H1 (cell line): Measurements from ENCODE around the gene CUX1. TPM values are rescaled to one million over a fixed set of nuclear protein-coding genes. Genes with fewer than 3 reads are reported as not detected.

Experiments used
- CTCF ChIA-PET: fragments of 300-600 bp; sonication (Branson Sonifier 250); formaldehyde crosslinking; loops from one replicate; lab custom pipeline; 2021; ENCODE audit not compliant: partially characterized antibody; lab: Charles Lee
- POLR2A ChIA-PET: fragments of 300-600 bp; sonication (Branson Sonifier 250); formaldehyde crosslinking; loops from one replicate; lab custom pipeline; 2021; ENCODE audit warnings: inconsistent platforms; ENCODE audit not compliant: partially characterized antibody; lab: Charles Lee
- DNase-seq, 2 experiments: peaks; one replicate each; pipeline versions ENCODE4 v3.0.0 to v3.0.0-alpha.2; 2010 to 2022; ENCODE audit warnings: low spot score in 2 of 2, low read depth in 1 of 2, mixed read lengths in 1 of 2
- FAIRE-seq: peaks from 2 replicates; lab custom pipeline; 2011; peaks lifted over from hg19 to GRCh38; lab: Jason Lieb, UNC
- H2AFZ ChIP-seq: 2 replicates; pipeline ENCODE4 v1.8.1; 2012; ENCODE audit warnings: low read length, inconsistent platforms
- H2AK5ac ChIP-seq: 2 replicates; pipeline ENCODE4 v1.6.1; 2013; ENCODE audit warnings: low read depth, low read length
- H2BK120ac ChIP-seq: replicated peaks from 2 replicates; pipeline ENCODE3; 2013; ENCODE audit warnings: low read depth, low read length, inconsistent platforms
- H2BK12ac ChIP-seq: 2 replicates; pipeline ENCODE4 v1.6.1; 2013; ENCODE audit warnings: low read depth, low read length
- H2BK15ac ChIP-seq: 2 replicates; pipeline ENCODE4 v1.6.1; 2013; ENCODE audit warnings: low read length
- H2BK20ac ChIP-seq: 2 replicates; pipeline ENCODE4 v1.6.1; 2013; ENCODE audit warnings: low read length
- H2BK5ac ChIP-seq: 2 replicates; pipeline ENCODE4 v1.6.1; 2013; ENCODE audit warnings: low read depth, low read length
- H3K14ac ChIP-seq: 2 replicates; pipeline ENCODE4 v1.6.1; 2013; ENCODE audit warnings: inconsistent platforms; ENCODE audit not compliant: insufficient read length
- H3K18ac ChIP-seq: 2 replicates; pipeline ENCODE4 v1.6.1; 2013; ENCODE audit warnings: low read length; ENCODE audit errors: extremely low read depth
- H3K23ac ChIP-seq: 2 replicates; pipeline ENCODE4 v1.6.1; 2013; ENCODE audit warnings: inconsistent platforms; ENCODE audit not compliant: insufficient read length
- H3K23me2 ChIP-seq: 2 replicates; pipeline ENCODE4 v1.6.1; 2013; ENCODE audit warnings: low read depth, low read length
- H3K27ac ChIP-seq: 2 replicates; pipeline ENCODE4 v1.6.1; 2011; ENCODE audit warnings: low read depth, low read length, inconsistent platforms
- H3K27me3 ChIP-seq, 4 experiments: replicated peaks in 1 of 4; 1 replicate in 1 of 4; 2 replicates in 3 of 4; pipeline versions ENCODE4 v1.6.1 to v1.8.1; 2011 to 2013; ENCODE audit warnings: low read length in 3 of 4, mild to moderate bottlenecking in 3 of 4, inconsistent platforms in 2 of 4, mixed read lengths in 2 of 4, moderate library complexity in 1 of 4; ENCODE audit not compliant: control insufficient read depth in 3 of 4, insufficient read depth in 3 of 4; ENCODE audit errors: extremely low read depth in 1 of 4
- H3K36me3 ChIP-seq, 4 experiments: 2 replicates each; pipeline versions ENCODE4 v1.6.1 to v1.8.1; 2011 to 2013; ENCODE audit warnings: mild to moderate bottlenecking in 4 of 4, low read length in 3 of 4, moderate library complexity in 2 of 4, control low read depth in 1 of 4, inconsistent platforms in 1 of 4; ENCODE audit not compliant: insufficient read depth in 4 of 4, control insufficient read depth in 2 of 4
- H3K4ac ChIP-seq: replicated peaks from 2 replicates; pipeline ENCODE3; 2013; ENCODE audit warnings: low read length, low read depth, mixed read lengths, inconsistent platforms; ENCODE audit not compliant: insufficient read length
- H3K4me1 ChIP-seq, 4 experiments: replicated peaks in 1 of 4; 1 replicate in 1 of 4; 2 replicates in 3 of 4; pipeline versions ENCODE4 v1.6.1 to v1.8.1; 2011 to 2013; ENCODE audit warnings: low read length in 3 of 4, inconsistent platforms in 2 of 4, mixed read lengths in 1 of 4; ENCODE audit not compliant: insufficient read depth in 4 of 4, control insufficient read depth in 3 of 4
- H3K4me2 ChIP-seq, 2 experiments: 2 replicates each; pipeline versions ENCODE4 v1.6.1 to v1.8.1; 2011 to 2013; ENCODE audit warnings: low read depth in 2 of 2, low read length in 2 of 2, control low read depth in 1 of 2, inconsistent platforms in 1 of 2, mild to moderate bottlenecking in 1 of 2; ENCODE audit not compliant: insufficient read depth in 1 of 2
- H3K4me3 ChIP-seq, 4 experiments: fragments of 200-600, 300-600 bp in 1 of 4; sonication (generic), shearing (Covaris generic), sonication (Bioruptor Twin) in 1 of 4; 2 replicates each; pipeline versions ENCODE4 v1.5.1 to v1.8.1; 2011 to 2016; ENCODE audit warnings: low read length in 4 of 4, low read depth in 3 of 4, control low read depth in 2 of 4, inconsistent platforms in 2 of 4, mild to moderate bottlenecking in 2 of 4, mixed read lengths in 1 of 4, moderate library complexity in 1 of 4; ENCODE audit not compliant: insufficient read depth in 2 of 4; ENCODE audit errors: extremely low read depth in 1 of 4
- H3K56ac ChIP-seq: replicated peaks from 2 replicates; pipeline ENCODE3; 2013; ENCODE audit warnings: low read depth, mild to moderate bottlenecking, mixed read lengths, low read length, inconsistent platforms; ENCODE audit not compliant: insufficient read length
- H3K79me1 ChIP-seq: 2 replicates; pipeline ENCODE4 v1.6.1; 2013; ENCODE audit warnings: low read depth, low read length, control low read depth
- H3K79me2 ChIP-seq, 2 experiments: 2 replicates each; pipeline versions ENCODE4 v1.6.1 to v1.8.1; 2012 to 2013; ENCODE audit warnings: low read length in 2 of 2, mild to moderate bottlenecking in 2 of 2, inconsistent platforms in 1 of 2; ENCODE audit not compliant: insufficient read depth in 2 of 2, control insufficient read depth in 1 of 2
- H3K9ac ChIP-seq, 4 experiments: replicated peaks in 1 of 4; 1 replicate in 1 of 4; 2 replicates in 3 of 4; pipeline versions ENCODE4 v1.6.1 to v1.8.1; 2011 to 2013; ENCODE audit warnings: low read depth in 3 of 4, low read length in 3 of 4, control low read depth in 2 of 4, mild to moderate bottlenecking in 2 of 4, moderate library complexity in 2 of 4, inconsistent platforms in 1 of 4; ENCODE audit errors: extremely low read depth in 1 of 4
- H3K9me3 ChIP-seq, 2 experiments: 2 replicates each; pipeline versions ENCODE4 v1.6.1 to v1.8.1; 2012 to 2013; ENCODE audit warnings: mild to moderate bottlenecking in 2 of 2, moderate library complexity in 2 of 2, control low read depth in 1 of 2, inconsistent platforms in 1 of 2, low read depth in 1 of 2, low read length in 1 of 2, mixed read lengths in 1 of 2; ENCODE audit not compliant: insufficient read depth in 2 of 2
- H4K20me1 ChIP-seq, 2 experiments: replicated peaks in 1 of 2; 2 replicates each; pipeline versions ENCODE3 to v1.8.1; 2011 to 2013; ENCODE audit warnings: inconsistent platforms in 2 of 2, low read length in 2 of 2, mild to moderate bottlenecking in 1 of 2; ENCODE audit not compliant: insufficient read depth in 2 of 2, control insufficient read depth in 1 of 2
- H4K5ac ChIP-seq: 2 replicates; pipeline ENCODE4 v1.6.1; 2013; ENCODE audit warnings: low read length, low read depth, mixed read lengths, inconsistent platforms; ENCODE audit not compliant: insufficient read length
- H4K8ac ChIP-seq: 2 replicates; pipeline ENCODE4 v1.8.0; 2013; ENCODE audit warnings: mild to moderate bottlenecking, moderate library complexity, low read length, inconsistent platforms; ENCODE audit not compliant: insufficient read depth; ENCODE audit errors: extremely low read depth
- H4K91ac ChIP-seq: replicated peaks from 2 replicates; pipeline ENCODE3; 2013; ENCODE audit warnings: low read length, mixed read lengths, inconsistent platforms; ENCODE audit not compliant: insufficient read length
- CBX8 ChIP-seq: fragments of 300-800, 300-1000 bp; sonication (generic); IDR thresholded peaks from 2 replicates; pipeline ENCODE4 v1.7.1; 2016; ENCODE audit warnings: low read depth, low read length, borderline replicate concordance
- EGR1 ChIP-seq: IDR thresholded peaks from 2 replicates; pipeline ENCODE4 v1.6.1; 2011; ENCODE audit warnings: low read depth, low read length, borderline replicate concordance
- GTF2F1 ChIP-seq: IDR thresholded peaks from 2 replicates; pipeline ENCODE4 v1.6.1; 2012; ENCODE audit warnings: low read depth, low read length, improper control_type of control experiment, borderline replicate concordance
- KDM1A ChIP-seq: fragments of 200-600, 300-600 bp; sonication (generic); IDR thresholded peaks from 2 replicates; pipeline ENCODE4 v1.7.1; 2016; ENCODE audit warnings: mild to moderate bottlenecking, low read length, borderline replicate concordance
- RXRA ChIP-seq: IDR thresholded peaks from 2 replicates; pipeline ENCODE4 v1.6.1; 2011; ENCODE audit warnings: low read depth, mild to moderate bottlenecking, low read length, moderate library complexity; ENCODE audit not compliant: insufficient read depth
- SP2 ChIP-seq: IDR thresholded peaks from 2 replicates; pipeline ENCODE4 v1.6.1; 2012; ENCODE audit warnings: mild to moderate bottlenecking, low read length, inconsistent platforms
- TAF1 ChIP-seq: IDR thresholded peaks from 2 replicates; pipeline ENCODE4 v1.6.1; 2011; ENCODE audit warnings: mild to moderate bottlenecking, low read depth, low read length
- WGBS, 2 experiments: shearing (Covaris generic) in 1 of 2; methylation state at CpG; one replicate each; pipeline versions ENCODE4 v1.1.6 to v1.1.7; 2013 to 2015; ENCODE audit warnings: low lambda C conversion rate in 2 of 2, mixed read lengths in 2 of 2, inconsistent platforms in 1 of 2, low coverage in 1 of 2, missing lambda C conversion rate in 1 of 2; ENCODE audit not compliant: insufficient replicate concordance in 2 of 2, insufficient coverage in 1 of 2, insufficient read length in 1 of 2; ENCODE audit errors: extremely low coverage in 1 of 2, missing lambda C conversion rate in 1 of 2; 5-methylcytosine and 5-hydroxymethylcytosine counted together
- polyA plus RNA-seq, 7 experiments: library from polyadenylated mRNA; depleted of rRNA in 3 of 7; stranded (reverse) in 5 of 7; unstranded in 2 of 7; fragments of >200 nt in 5 of 7; fragments of 200-250 nt in 2 of 7; gene quantifications; 1 replicate in 5 of 7; 2 replicates in 1 of 7; 4 replicates in 1 of 7; pipeline versions ENCODE4 v1.2.1 to v1.2.3, GENCODE V29; 2011 to 2013; ENCODE audit warnings: missing spikeins in 2 of 7, mixed read lengths in 2 of 7
- total RNA-seq: library from RNA; stranded (reverse); fragmentation: NEBNext Ultra II Directional; extraction: Animal tissue kit (Norgen Biotek cat#: 25700); gene quantifications from 2 replicates; pipeline ENCODE4 v1.2.1, GENCODE V29; 2021

Gene CUX1
- total and polyA plus RNA-seq, 2 of the 8 experiments (the other 6 are each of a cell fraction or from before 2014, with no cell fraction given), result 21.6 to 65.9 TPM

DNA sequence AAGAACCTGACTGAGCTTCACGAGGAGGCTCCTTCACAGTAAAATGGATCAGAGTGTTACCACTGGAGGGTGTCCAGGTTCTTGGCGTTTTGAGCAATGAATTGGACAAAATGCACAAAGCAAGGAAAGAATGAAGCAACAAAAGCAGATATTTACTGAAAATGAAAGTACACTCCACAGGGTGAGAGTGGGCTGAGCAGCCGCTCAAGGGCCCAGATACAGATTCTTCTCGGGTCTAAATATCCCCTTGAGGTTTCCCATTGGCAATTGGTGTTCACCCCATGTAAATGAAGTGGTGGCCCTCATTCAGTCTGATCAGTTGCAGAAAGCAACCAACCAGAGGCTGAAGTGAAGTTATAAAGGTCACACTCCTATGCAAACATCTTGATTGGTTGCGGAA, 254.6 kb downstream of the CUX1 start:
- H2BK20ac ChIP-seq, result no peak overlapping the region
- H4K91ac ChIP-seq, result no peak overlapping the region
- WGBS, 2 experiments, result 89% methylated on average over 5 of the region's 5 CpGs; no CpG with 5 or more reads in 1 of the 2 experiments
- no peak overlapping the region for H4K8ac ChIP-seq
- no peak overlapping the region for H3K27ac ChIP-seq
- H2AK5ac ChIP-seq, result no peak overlapping the region
- H2BK5ac ChIP-seq, result no peak overlapping the region
- no peaks in the 10 kb centered on the region for H3K79me2 ChIP-seq
- H3K4me1 ChIP-seq, result peaks cover 0 to 8% (median 3%) of the 10 kb centered on the region in 4 experiments; a peak in 3 of 7 replicates
- no peak overlapping the region for H4K5ac ChIP-seq
- peaks cover 5 to 7% of the 10 kb centered on the region in 2 experiments; a peak in 2 of 4 replicates for H3K9me3 ChIP-seq
- no peak overlapping the region for H3K23ac ChIP-seq
- no peak for TF ChIP-seq TAF1
- no peak for TF ChIP-seq SP2
- TF ChIP-seq RXRA, result no peak
- TF ChIP-seq EGR1, result no peak
- no peak for TF ChIP-seq GTF2F1
- TF ChIP-seq KDM1A, result no peak
- TF ChIP-seq CBX8, result no peak
- no peak overlapping the region for H2BK120ac ChIP-seq
- no peak overlapping the region for H3K18ac ChIP-seq
- CTCF ChIA-PET, result interaction anchor here (0.6 to 1.4 kb wide), 5 partner anchors 12 to 321 kb away, joined by 3 to 4 read pairs (median 3); no protein-coding TSS in a partner anchor
- no peak overlapping the region for H2BK12ac ChIP-seq
- H2AFZ ChIP-seq, result no peak overlapping the region
- H3K56ac ChIP-seq, result no peak overlapping the region
- DNase-seq (no peak), FAIRE-seq (no peak)
- POLR2A ChIA-PET, result no interaction called here
- H3K36me3 ChIP-seq, result peaks cover 2 to 10% (median 5%) of the 10 kb centered on the region in 4 experiments; a peak in 4 of 8 replicates
- peaks cover 1 to 4% of the 10 kb centered on the region in 2 experiments for H4K20me1 ChIP-seq
- H3K14ac ChIP-seq, result no peak overlapping the region
- no peaks in the 10 kb centered on the region for H3K23me2 ChIP-seq
- H3K4me3 ChIP-seq, result no peak overlapping the region
- no peaks in the 10 kb centered on the region for H3K27me3 ChIP-seq
- H3K4ac ChIP-seq, result no peak overlapping the region
- no peak overlapping the region for H2BK15ac ChIP-seq
- H3K4me2 ChIP-seq, result no peak overlapping the region
- H3K79me1 ChIP-seq, result no peaks in the 10 kb centered on the region; the same call in 1 of the 2 replicates
- H3K9ac ChIP-seq, result no peak overlapping the region
